Panc1 (cell line): Measurements from ENCODE around the gene RAD52. TPM values are rescaled to one million over a fixed set of nuclear protein-coding genes. Genes with fewer than 3 reads are reported as not detected.

Experiments
- ATAC-seq: fragments of 200-7000 bp; cut with Tn5 transposase; 2 replicates; pipeline ENCODE4 v1.9.1; 2020; ENCODE audit warnings: mild to moderate bottlenecking, moderate library complexity
- BruUV-seq: library from RNA; stranded (reverse); fragments of 400-500 nt; replicated peaks from 2 replicates; lab custom pipeline; 2021; lab: Mats Ljungman, UMichigan
- CTCF ChIA-PET: fragments of 300-600 bp; sonication (Branson Sonifier 250); formaldehyde crosslinking; loops from one replicate; lab custom pipeline; 2022; ENCODE audit warnings: antibody characterized with exemption; lab: Charles Lee
- POLR2A ChIA-PET: fragments of 300-600 bp; sonication (Branson Sonifier 250); formaldehyde crosslinking; loops from one replicate; lab custom pipeline; 2022; ENCODE audit warnings: antibody characterized with exemption; lab: Charles Lee
- DNase-seq: peaks from one replicate; pipeline ENCODE4 v3.0.0-alpha.2; 2010; ENCODE audit warnings: low read depth, low spot score
- H3K27ac ChIP-seq: 2 replicates; pipeline ENCODE4 v1.5.1; 2011; ENCODE audit warnings: mild to moderate bottlenecking, low read length, inconsistent platforms
- H3K27me3 ChIP-seq: fragments of 200-500 bp; sonication (Bioruptor generic); 2 replicates; pipeline ENCODE4 v1.6.0; 2014; ENCODE audit warnings: low read length, inconsistent platforms; ENCODE audit not compliant: control insufficient read depth, insufficient read depth
- H3K36me3 ChIP-seq: fragments of 200-500 bp; sonication (Bioruptor generic); 2 replicates; pipeline ENCODE4 v1.5.1; 2014; ENCODE audit warnings: inconsistent platforms, mild to moderate bottlenecking, low read length, moderate library complexity; ENCODE audit not compliant: control insufficient read depth, insufficient read depth
- H3K4me1 ChIP-seq: 2 replicates; pipeline ENCODE4 v1.5.1; 2011; ENCODE audit warnings: inconsistent platforms, mild to moderate bottlenecking, low read length, moderate library complexity; ENCODE audit not compliant: control insufficient read depth, insufficient read depth
- H3K4me3 ChIP-seq, 2 experiments: 2 replicates each; pipeline ENCODE4 v1.5.1; 2011 to 2012; ENCODE audit warnings: low read depth in 2 of 2, low read length in 2 of 2, mild to moderate bottlenecking in 2 of 2, inconsistent platforms in 1 of 2, moderate library complexity in 1 of 2
- H3K9me3 ChIP-seq: fragments of 200-500 bp; sonication (Bioruptor generic); 2 replicates; pipeline ENCODE4 v1.5.1; 2014; ENCODE audit warnings: low read depth, mild to moderate bottlenecking, inconsistent platforms, low read length, moderate library complexity; ENCODE audit not compliant: control insufficient read depth, insufficient read depth
- POLR2AphosphoS5 ChIP-seq: IDR thresholded peaks from 2 replicates; pipeline ENCODE4 v1.6.1; 2012; ENCODE audit warnings: mild to moderate bottlenecking, low read depth, low read length, moderate library complexity
- SIN3A ChIP-seq: IDR thresholded peaks from 2 replicates; pipeline ENCODE4 v1.6.1; 2012; ENCODE audit warnings: low read depth, mild to moderate bottlenecking, low read length, moderate library complexity, borderline replicate concordance; ENCODE audit not compliant: insufficient read depth
- TCF7L2 ChIP-seq: IDR thresholded peaks from 2 replicates; pipeline ENCODE4 v1.6.1; 2011; ENCODE audit warnings: mild to moderate bottlenecking, low read depth, low read length, inconsistent platforms
- in situ Hi-C: cut with HindIII; loops from 2 replicates; pipeline ENCODE4 v1.10.0; 2016; ENCODE audit warnings: low sequenced_read_pairs, low pct_unique_long_range_greater_than_20kb
- intact Hi-C: fragments of 100-400 bp; cut with micrococcal nuclease; formaldehyde crosslinking; loops from one replicate; pipeline ENCODE4 v1.10.0; 2022; ENCODE audit not compliant: unreplicated experiment
- total RNA-seq: library from RNA; stranded (reverse); gene quantifications from one replicate; pipeline ENCODE4 v1.2.1, GENCODE V29; 2021; ENCODE audit not compliant: unreplicated experiment
- TF ChIP-seq, protein P1 (sequence below): fragments of 450-650 bp; IDR thresholded peaks from 2 replicates; pipeline ENCODE4 v1.5.1; 2017; ENCODE audit warnings: mild to moderate bottlenecking
- TF ChIP-seq, protein P2 (sequence below), 2 experiments: IDR thresholded peaks; 2 replicates each; pipeline ENCODE4 v1.6.1; 2011 to 2012; ENCODE audit warnings: low read depth in 2 of 2, control low read depth in 1 of 2, low read length in 1 of 2, mild to moderate bottlenecking in 1 of 2, moderate library complexity in 1 of 2; ENCODE audit not compliant: insufficient read depth in 1 of 2

The RAD52 gene
- total RNA-seq, 1 experiment from 2014 or later: 15.8 TPM

DNA sequence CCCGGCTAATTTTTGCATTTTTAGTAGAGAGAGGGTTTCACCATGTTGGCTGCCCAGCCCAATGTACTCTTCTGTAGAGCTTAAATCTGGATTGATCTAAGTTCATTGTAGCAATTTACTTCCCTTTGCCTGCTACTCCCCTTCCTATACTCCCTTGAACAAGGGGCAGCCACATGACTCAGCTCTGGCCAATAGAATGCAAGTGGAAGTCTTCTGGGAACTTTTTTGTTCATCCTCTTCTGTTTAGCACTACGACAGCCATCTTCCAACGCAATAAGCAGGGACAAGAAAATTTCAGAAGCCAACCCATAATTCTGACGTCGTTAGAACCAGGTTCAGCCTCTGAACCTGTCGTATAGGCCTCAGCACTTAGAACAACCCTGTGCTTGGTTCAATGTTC, 6.4 kb upstream of the RAD52 start:
- intact Hi-C loops (no loop called here), in situ Hi-C loops (no loop called here)
- ChIA-PET POLR2A (no interaction called here), CTCF (no interaction called here)
- no TSS peak for BruUV-seq
- no peak for DNase-seq
- H3K36me3 ChIP-seq: no peaks in the 10 kb centered on the region
- H3K4me3 ChIP-seq: no peak overlapping the region
- H3K4me1 ChIP-seq: peaks cover 5% of the 10 kb centered on the region; the same call in 1 of the 2 replicates
- no peaks in the 10 kb centered on the region for H3K27me3 ChIP-seq
- no peak for TF ChIP-seq SIN3A
- no peak for TF ChIP-seq POLR2AphosphoS5
- TF ChIP-seq TCF7L2: no peak
- no peak for ATAC-seq
- H3K27ac ChIP-seq: no peak overlapping the region
- H3K9me3 ChIP-seq: no peaks in the 10 kb centered on the region

DNA sequence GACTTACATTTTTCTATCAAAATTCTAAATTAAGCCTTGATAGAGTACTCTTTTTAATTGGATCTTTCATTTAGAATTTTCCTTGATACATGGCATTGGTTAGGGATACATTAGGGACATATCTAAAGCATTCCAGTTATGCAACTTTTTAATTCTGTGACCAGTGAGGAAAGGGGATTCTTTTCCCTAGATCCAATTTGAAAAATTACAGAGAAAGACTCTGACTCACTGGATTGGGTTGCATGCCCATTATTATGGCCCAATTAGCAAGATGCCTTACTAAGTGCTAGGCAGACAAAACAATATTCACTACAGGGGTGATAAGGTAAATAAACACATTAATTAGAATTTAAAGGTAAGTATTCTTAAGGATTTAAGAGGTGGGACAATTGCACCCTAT, 5.2 kb upstream of the RAD52 start:
- Histone ChIP-seq H3K9me3 (no peaks in the 10 kb centered on the region), H3K4me3 (no peak overlapping the region), H3K27ac (no peak overlapping the region), H3K4me1 (peaks cover 5% of the 10 kb centered on the region; the same call in 1 of the 2 replicates), H3K27me3 (no peaks in the 10 kb centered on the region), H3K36me3 (no peaks in the 10 kb centered on the region)
- no TSS peak for BruUV-seq
- DNase-seq (no peak), ATAC-seq (no peak)
- intact Hi-C loops: no loop called here
- ChIA-PET CTCF (no interaction called here), POLR2A (no interaction called here)
- no peak for TF ChIP-seq POLR2AphosphoS5
- in situ Hi-C loops: no loop called here

DNA sequence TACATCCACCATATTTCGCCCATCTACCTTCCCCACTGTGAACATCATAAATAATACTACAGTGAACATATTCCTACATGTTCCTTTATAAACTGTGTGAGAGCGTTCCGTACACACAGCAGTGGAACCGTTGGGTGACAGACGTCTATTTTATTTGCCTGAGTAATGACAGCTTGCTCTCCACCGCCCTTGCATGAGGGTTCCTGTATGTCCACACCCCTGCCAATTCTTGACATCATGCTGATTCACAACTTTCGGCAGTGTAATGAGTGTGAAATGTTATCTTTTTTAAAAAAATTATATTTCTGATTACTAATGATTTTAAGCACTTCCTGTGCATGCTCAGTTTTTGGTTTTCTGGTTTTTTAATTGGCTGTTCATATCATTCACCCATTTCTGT, 4.3 kb upstream of the RAD52 start:
- H3K27ac ChIP-seq: peak overlapping the region; percentile 73
- H3K4me3 ChIP-seq: no peak overlapping the region
- H3K27me3 ChIP-seq: no peaks in the 10 kb centered on the region
- TF ChIP-seq, protein P1, sequence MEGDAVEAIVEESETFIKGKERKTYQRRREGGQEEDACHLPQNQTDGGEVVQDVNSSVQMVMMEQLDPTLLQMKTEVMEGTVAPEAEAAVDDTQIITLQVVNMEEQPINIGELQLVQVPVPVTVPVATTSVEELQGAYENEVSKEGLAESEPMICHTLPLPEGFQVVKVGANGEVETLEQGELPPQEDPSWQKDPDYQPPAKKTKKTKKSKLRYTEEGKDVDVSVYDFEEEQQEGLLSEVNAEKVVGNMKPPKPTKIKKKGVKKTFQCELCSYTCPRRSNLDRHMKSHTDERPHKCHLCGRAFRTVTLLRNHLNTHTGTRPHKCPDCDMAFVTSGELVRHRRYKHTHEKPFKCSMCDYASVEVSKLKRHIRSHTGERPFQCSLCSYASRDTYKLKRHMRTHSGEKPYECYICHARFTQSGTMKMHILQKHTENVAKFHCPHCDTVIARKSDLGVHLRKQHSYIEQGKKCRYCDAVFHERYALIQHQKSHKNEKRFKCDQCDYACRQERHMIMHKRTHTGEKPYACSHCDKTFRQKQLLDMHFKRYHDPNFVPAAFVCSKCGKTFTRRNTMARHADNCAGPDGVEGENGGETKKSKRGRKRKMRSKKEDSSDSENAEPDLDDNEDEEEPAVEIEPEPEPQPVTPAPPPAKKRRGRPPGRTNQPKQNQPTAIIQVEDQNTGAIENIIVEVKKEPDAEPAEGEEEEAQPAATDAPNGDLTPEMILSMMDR: no peak
- no peaks in the 10 kb centered on the region; the same call in 1 of the 2 replicates for H3K36me3 ChIP-seq
- DNase-seq (no peak), ATAC-seq (no peak)
- ChIA-PET POLR2A (interaction anchor here (0.6 kb wide), 1 partner anchor 139 kb away, joined by 4 read pairs; no protein-coding TSS in a partner anchor), CTCF (no interaction called here)
- no peaks in the 10 kb centered on the region for H3K9me3 ChIP-seq
- BruUV-seq: no TSS peak
- in situ Hi-C loops (no loop called here), intact Hi-C loops (no loop called here)
- peaks cover 5% of the 10 kb centered on the region; the same call in 1 of the 2 replicates for H3K4me1 ChIP-seq

DNA sequence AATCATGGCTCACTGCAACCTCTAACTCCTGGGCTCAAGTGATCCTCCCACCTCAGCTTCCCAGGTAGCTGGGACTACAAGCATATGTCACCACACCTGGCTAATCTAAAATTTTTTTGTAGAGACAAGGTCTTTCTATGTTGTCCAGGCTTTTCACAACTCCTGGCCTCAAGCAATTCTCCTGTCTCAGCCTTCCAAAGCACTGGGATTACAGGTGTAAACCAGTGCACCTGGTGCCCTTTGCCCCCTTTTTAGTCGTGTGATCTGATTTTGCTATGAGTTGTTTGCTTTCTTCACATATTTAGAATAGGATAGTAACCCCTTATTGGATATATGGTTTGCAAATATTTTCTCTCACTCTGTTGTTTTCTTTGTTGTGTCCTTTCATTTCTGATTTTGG, 1.7 kb upstream of the RAD52 start:
- DNase-seq (no peak), ATAC-seq (no peak)
- no peaks in the 10 kb centered on the region; the same call in 1 of the 2 replicates for H3K36me3 ChIP-seq
- ChIA-PET CTCF (interaction anchor here (0.7 to 0.8 kb wide), 2 partner anchors 34 to 132 kb away, joined by 3 read pairs; no protein-coding TSS in a partner anchor), POLR2A (no interaction called here)
- no TSS peak for BruUV-seq
- intact Hi-C loops (no loop called here), in situ Hi-C loops (no loop called here)
- no peak overlapping the region for H3K4me3 ChIP-seq
- H3K27me3 ChIP-seq: no peaks in the 10 kb centered on the region
- no peak overlapping the region for H3K27ac ChIP-seq
- peaks cover 12% of the 10 kb centered on the region; the same call in 1 of the 2 replicates for H3K4me1 ChIP-seq
- TF ChIP-seq TCF7L2 (no peak), SIN3A (no peak), POLR2AphosphoS5 (no peak)
- TF ChIP-seq, protein P2, sequence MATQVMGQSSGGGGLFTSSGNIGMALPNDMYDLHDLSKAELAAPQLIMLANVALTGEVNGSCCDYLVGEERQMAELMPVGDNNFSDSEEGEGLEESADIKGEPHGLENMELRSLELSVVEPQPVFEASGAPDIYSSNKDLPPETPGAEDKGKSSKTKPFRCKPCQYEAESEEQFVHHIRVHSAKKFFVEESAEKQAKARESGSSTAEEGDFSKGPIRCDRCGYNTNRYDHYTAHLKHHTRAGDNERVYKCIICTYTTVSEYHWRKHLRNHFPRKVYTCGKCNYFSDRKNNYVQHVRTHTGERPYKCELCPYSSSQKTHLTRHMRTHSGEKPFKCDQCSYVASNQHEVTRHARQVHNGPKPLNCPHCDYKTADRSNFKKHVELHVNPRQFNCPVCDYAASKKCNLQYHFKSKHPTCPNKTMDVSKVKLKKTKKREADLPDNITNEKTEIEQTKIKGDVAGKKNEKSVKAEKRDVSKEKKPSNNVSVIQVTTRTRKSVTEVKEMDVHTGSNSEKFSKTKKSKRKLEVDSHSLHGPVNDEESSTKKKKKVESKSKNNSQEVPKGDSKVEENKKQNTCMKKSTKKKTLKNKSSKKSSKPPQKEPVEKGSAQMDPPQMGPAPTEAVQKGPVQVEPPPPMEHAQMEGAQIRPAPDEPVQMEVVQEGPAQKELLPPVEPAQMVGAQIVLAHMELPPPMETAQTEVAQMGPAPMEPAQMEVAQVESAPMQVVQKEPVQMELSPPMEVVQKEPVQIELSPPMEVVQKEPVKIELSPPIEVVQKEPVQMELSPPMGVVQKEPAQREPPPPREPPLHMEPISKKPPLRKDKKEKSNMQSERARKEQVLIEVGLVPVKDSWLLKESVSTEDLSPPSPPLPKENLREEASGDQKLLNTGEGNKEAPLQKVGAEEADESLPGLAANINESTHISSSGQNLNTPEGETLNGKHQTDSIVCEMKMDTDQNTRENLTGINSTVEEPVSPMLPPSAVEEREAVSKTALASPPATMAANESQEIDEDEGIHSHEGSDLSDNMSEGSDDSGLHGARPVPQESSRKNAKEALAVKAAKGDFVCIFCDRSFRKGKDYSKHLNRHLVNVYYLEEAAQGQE (IDR thresholded peaks at IDR 0.05; ENCODE audit: insufficient read depth in 1 of 2, low read depth in 2 of 2, low read length in 1 of 2): no peak
- TF ChIP-seq, protein P1: no peak
- no peaks in the 10 kb centered on the region for H3K9me3 ChIP-seq
